ENCODE data around the gene NTPCR. TPM values are rescaled to one million over a fixed set of nuclear protein-coding genes. Genes with fewer than 3 reads are reported as not detected.

NTPCR gene
- total RNA-seq, 1 donor from 2014 or later = 19.2 TPM

DNA sequence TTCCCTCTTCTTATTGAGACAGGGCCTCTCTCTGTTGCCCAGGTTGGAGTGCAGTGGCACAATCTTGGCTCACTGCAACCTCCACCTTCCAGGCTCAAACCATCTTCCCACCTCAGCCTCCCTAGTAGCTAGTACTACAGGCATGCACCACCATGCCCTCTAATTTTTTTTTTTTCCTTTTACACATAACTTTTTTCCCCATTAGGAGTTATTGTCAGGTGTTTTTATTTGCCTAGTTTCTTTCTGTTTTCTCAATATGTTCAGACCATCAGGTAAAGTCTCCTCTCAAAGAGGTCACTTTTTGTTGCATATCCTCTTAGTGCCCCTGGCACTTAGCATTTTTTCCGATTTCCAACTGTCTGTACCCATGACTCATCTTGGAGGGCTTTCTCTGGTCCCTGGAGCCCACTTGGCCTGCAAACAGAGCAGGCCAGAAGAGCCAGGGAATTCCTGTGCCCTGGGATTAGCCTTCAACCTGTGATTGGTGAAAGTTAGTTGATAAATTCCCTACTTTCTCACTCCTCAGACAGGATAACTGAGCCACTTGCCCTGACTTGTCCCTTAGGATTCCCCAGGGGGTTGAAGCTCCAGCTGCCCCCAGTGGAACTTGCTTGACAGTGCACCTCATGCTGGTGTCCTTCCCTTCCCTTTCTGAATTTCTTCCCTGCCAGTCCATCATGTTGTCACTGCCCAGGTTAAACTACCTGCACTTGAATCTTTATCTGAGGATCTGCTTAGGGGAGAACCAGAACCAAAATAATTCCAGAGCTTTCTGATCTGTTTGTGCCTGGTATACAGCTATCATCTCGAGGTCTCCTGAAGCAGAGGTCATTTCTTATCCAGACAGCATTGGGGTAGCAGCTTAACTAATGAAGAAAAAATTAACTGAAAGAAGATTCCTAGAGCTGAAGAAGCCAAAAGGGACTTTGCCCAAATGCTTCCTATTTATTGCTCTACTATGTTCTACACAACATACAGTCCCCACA, 2.4 kb downstream of the NTPCR start:
- peaks cover 27% of the 10 kb centered on the region for H3K4me1 ChIP-seq
- no peaks in the 10 kb centered on the region for H3K9me3 ChIP-seq
- DNase-seq (ENCODE audit: extremely low spot score in 2 of 2) = no peak
- intact Hi-C loops (cut with DNase I) = no loop called here
- H3K27me3 ChIP-seq = no peaks in the 10 kb centered on the region
- H3K36me3 ChIP-seq = peaks cover 0 to 18% of the 10 kb centered on the region in 2 donors
- H3K4me3 ChIP-seq = no peak overlapping the region
- TF ChIP-seq, protein P1, sequence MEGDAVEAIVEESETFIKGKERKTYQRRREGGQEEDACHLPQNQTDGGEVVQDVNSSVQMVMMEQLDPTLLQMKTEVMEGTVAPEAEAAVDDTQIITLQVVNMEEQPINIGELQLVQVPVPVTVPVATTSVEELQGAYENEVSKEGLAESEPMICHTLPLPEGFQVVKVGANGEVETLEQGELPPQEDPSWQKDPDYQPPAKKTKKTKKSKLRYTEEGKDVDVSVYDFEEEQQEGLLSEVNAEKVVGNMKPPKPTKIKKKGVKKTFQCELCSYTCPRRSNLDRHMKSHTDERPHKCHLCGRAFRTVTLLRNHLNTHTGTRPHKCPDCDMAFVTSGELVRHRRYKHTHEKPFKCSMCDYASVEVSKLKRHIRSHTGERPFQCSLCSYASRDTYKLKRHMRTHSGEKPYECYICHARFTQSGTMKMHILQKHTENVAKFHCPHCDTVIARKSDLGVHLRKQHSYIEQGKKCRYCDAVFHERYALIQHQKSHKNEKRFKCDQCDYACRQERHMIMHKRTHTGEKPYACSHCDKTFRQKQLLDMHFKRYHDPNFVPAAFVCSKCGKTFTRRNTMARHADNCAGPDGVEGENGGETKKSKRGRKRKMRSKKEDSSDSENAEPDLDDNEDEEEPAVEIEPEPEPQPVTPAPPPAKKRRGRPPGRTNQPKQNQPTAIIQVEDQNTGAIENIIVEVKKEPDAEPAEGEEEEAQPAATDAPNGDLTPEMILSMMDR (IDR thresholded peaks at IDR 0.05) = peak in 2 of 3 experiments; percentile 16 to 18
- TF ChIP-seq POLR2A (IDR thresholded peaks at IDR 0.05) (no peak), POLR2AphosphoS5 (IDR thresholded peaks at IDR 0.05; ENCODE audit: insufficient read depth in 1 of 2, low read depth in 1 of 2) (no peak)
- no peak overlapping the region for H3K27ac ChIP-seq

- Histone ChIP-seq H3K4me3 (no peak overlapping the region), H3K27ac (no peak overlapping the region), H3K4me1 (peaks cover 21% of the 10 kb centered on the region), H3K36me3 (peaks cover 0 to 34% of the 10 kb centered on the region in 2 donors), H3K9me3 (no peaks in the 10 kb centered on the region), H3K27me3 (no peaks in the 10 kb centered on the region)
- DNase-seq (ENCODE audit: extremely low spot score in 2 of 2) = no peak
- intact Hi-C loops (cut with DNase I) = no loop called here
- TF ChIP-seq POLR2A (IDR thresholded peaks at IDR 0.05) = no peak
- TF ChIP-seq, protein P1 (IDR thresholded peaks at IDR 0.05) = no peak
- no peak for TF ChIP-seq POLR2AphosphoS5 (IDR thresholded peaks at IDR 0.05; ENCODE audit: insufficient read depth in 1 of 2, low read depth in 1 of 2)
Measured at GRCh38 chr1:232954594-232955365, 4.4 kb downstream of the NTPCR start.

DNA sequence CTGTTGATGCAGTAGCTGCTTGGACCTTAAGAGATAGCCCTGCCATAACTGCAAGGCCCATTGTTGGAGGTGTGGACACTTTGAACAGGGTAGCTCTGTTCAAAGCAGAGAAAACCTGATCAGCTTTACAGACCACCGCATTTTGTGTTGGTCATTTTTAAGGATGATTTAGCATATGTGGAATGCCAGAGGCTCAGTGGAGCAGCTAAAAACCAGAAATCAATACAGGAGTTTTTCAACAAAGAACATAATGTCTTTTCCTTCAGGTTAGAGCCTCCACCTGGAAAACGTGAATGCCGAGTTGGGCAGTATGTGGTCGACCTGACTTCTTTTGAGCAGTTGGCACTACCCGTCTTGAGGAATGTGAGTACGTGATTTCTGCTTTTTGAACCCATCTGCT, 5.7 kb downstream of the NTPCR start:
- Histone ChIP-seq H3K9me3 (no peaks in the 10 kb centered on the region), H3K4me3 (no peak overlapping the region), H3K27ac (no peak overlapping the region), H3K27me3 (no peaks in the 10 kb centered on the region), H3K36me3 (peaks cover 0 to 34% of the 10 kb centered on the region in 2 donors), H3K4me1 (peaks cover 17% of the 10 kb centered on the region)
- TF ChIP-seq POLR2AphosphoS5 (IDR thresholded peaks at IDR 0.05; ENCODE audit: insufficient read depth in 1 of 2, low read depth in 1 of 2) = no peak
- TF ChIP-seq, protein P1 (IDR thresholded peaks at IDR 0.05) = no peak
- no peak for TF ChIP-seq POLR2A (IDR thresholded peaks at IDR 0.05)
- intact Hi-C loops (cut with DNase I) = no loop called here
- DNase-seq (ENCODE audit: extremely low spot score in 2 of 2) = no peak

GRCh38 chr1:232958067-232958466, 7.7 kb downstream of the NTPCR start:
- Histone ChIP-seq H3K36me3 (peaks cover 0 to 34% of the 10 kb centered on the region in 2 donors), H3K4me1 (peaks cover under 1% of the 10 kb centered on the region), H3K9me3 (no peaks in the 10 kb centered on the region), H3K27ac (no peak overlapping the region), H3K4me3 (no peak overlapping the region), H3K27me3 (no peaks in the 10 kb centered on the region)
- TF ChIP-seq POLR2AphosphoS5 (IDR thresholded peaks at IDR 0.05; ENCODE audit: insufficient read depth in 1 of 2, low read depth in 1 of 2) (no peak), POLR2A (IDR thresholded peaks at IDR 0.05) (no peak)
- TF ChIP-seq, protein P1 (IDR thresholded peaks at IDR 0.05) = no peak
- no peak for DNase-seq (ENCODE audit: extremely low spot score in 2 of 2)
- intact Hi-C loops (cut with DNase I) = no loop called here

Data from vagina (tissue), 2 donors.